HepG2 (cell line): ENCODE results near the gene EMILIN1. TPM values are rescaled to one million over a fixed set of nuclear protein-coding genes. Genes with fewer than 3 reads are reported as not detected.

Source experiments
- ATF2 ChIP-seq: sonication (generic); formaldehyde crosslinking; IDR thresholded peaks from 2 replicates; pipeline ENCODE4 v1.4.0; 2020; ENCODE audit warnings: missing genetic modification reagents
- FOXO4 ChIP-seq: sonication (generic); formaldehyde crosslinking; conservative IDR thresholded peaks from 2 replicates; pipeline ENCODE4 v1.8.1; 2023; ENCODE audit warnings: missing genetic modification reagents
- JARID2 ChIP-seq: sonication (generic); formaldehyde crosslinking; IDR thresholded peaks from 2 replicates; pipeline ENCODE4 v1.8.1; 2023; ENCODE audit warnings: missing genetic modification reagents, inconsistent platforms; ENCODE audit not compliant: insufficient replicate concordance
- MED8 ChIP-seq: sonication (generic); formaldehyde crosslinking; IDR thresholded peaks from 2 replicates; pipeline ENCODE4 v1.8.1; 2023; ENCODE audit warnings: mild to moderate bottlenecking, missing genetic modification reagents; ENCODE audit not compliant: insufficient replicate concordance
- MLXIP ChIP-seq: sonication (generic); formaldehyde crosslinking; IDR thresholded peaks from 2 replicates; pipeline ENCODE4 v1.9.0; 2021; ENCODE audit warnings: missing genetic modification reagents, borderline replicate concordance
- SOX5 ChIP-seq: IDR thresholded peaks from 2 replicates; pipeline ENCODE4 v1.6.1; 2016; ENCODE audit warnings: borderline replicate concordance
- TBL1XR1 ChIP-seq: fragments of 150-350 bp; IDR thresholded peaks from 2 replicates; pipeline ENCODE4 v1.6.1; 2014; ENCODE audit warnings: borderline replicate concordance, low read length; ENCODE audit not compliant: partially characterized antibody
- THAP7 ChIP-seq: sonication (generic); formaldehyde crosslinking; IDR thresholded peaks from 2 replicates; pipeline ENCODE4 v1.8.1; 2023; ENCODE audit warnings: mild to moderate bottlenecking, missing genetic modification reagents
- ZBTB26 ChIP-seq: IDR thresholded peaks from 2 replicates; pipeline ENCODE4 v1.6.1; 2016; ENCODE audit warnings: missing compliant biosample characterization, missing genetic modification reagents, borderline replicate concordance
- ZGPAT ChIP-seq: IDR thresholded peaks from 2 replicates; pipeline ENCODE4 v1.6.1; 2016; ENCODE audit warnings: mild to moderate bottlenecking
- ZNF383 ChIP-seq: sonication (generic); formaldehyde crosslinking; IDR thresholded peaks from 2 replicates; pipeline ENCODE4 v1.4.0; 2020; ENCODE audit warnings: missing genetic modification reagents, mild to moderate bottlenecking, borderline replicate concordance
- ZNF44 ChIP-seq: sonication (generic); formaldehyde crosslinking; IDR thresholded peaks from 2 replicates; pipeline ENCODE4 v1.5.1; 2020; ENCODE audit warnings: mild to moderate bottlenecking, missing genetic modification reagents
- ZNF572 ChIP-seq: sonication (generic); formaldehyde crosslinking; IDR thresholded peaks from 2 replicates; pipeline ENCODE4 v1.5.1; 2020; ENCODE audit warnings: mild to moderate bottlenecking, missing genetic modification reagents
- ZNF713 ChIP-seq: sonication (generic); formaldehyde crosslinking; IDR thresholded peaks from 2 replicates; pipeline ENCODE4 v1.4.0; 2020; ENCODE audit warnings: mild to moderate bottlenecking, missing genetic modification reagents
- ZSCAN12 ChIP-seq: sonication (generic); formaldehyde crosslinking; IDR thresholded peaks from 2 replicates; pipeline ENCODE4 v1.9.0; 2021; ENCODE audit warnings: mild to moderate bottlenecking, missing genetic modification reagents
- polyA plus RNA-seq, 8 experiments: library from polyadenylated mRNA; depleted of rRNA in 3 of 8; stranded (reverse) in 7 of 8; unstranded in 1 of 8; fragments of >200 nt; fragmentation: Illumina TruSeq in 4 of 8; extraction: Trizol in 4 of 8; gene quantifications; 2 replicates each; pipeline versions ENCODE4 v1.2.1 to v1.2.3, GENCODE V29; 2011 to 2016; ENCODE audit warnings: low read depth in 4 of 8, missing spikeins in 1 of 8, mixed read lengths in 1 of 8; ENCODE audit not compliant: insufficient read depth in 1 of 8
- total RNA-seq, 5 experiments: library from RNA; depleted of rRNA; stranded (reverse); fragments of >200 nt; fragmentation: Illumina TruSeq; extraction: Trizol; gene quantifications; 2 replicates each; pipeline ENCODE4 v1.2.3, GENCODE V29; 2016; ENCODE audit warnings: low read depth in 1 of 5
- TF ChIP-seq, protein P1 (sequence below): sonication (generic); formaldehyde crosslinking; IDR thresholded peaks from 2 replicates; pipeline ENCODE4 v1.5.0; 2020; ENCODE audit warnings: missing genetic modification reagents
- TF ChIP-seq, protein P2 (sequence below): sonication (generic); formaldehyde crosslinking; IDR thresholded peaks from 2 replicates; pipeline ENCODE4 v1.4.0; 2020; ENCODE audit warnings: missing genetic modification reagents

The EMILIN1 gene
- total and polyA plus RNA-seq, 2 of the 13 experiments (the other 11 are each of a cell fraction or from before 2014, with no cell fraction given): 8.1 to 9.7 TPM

DNA sequence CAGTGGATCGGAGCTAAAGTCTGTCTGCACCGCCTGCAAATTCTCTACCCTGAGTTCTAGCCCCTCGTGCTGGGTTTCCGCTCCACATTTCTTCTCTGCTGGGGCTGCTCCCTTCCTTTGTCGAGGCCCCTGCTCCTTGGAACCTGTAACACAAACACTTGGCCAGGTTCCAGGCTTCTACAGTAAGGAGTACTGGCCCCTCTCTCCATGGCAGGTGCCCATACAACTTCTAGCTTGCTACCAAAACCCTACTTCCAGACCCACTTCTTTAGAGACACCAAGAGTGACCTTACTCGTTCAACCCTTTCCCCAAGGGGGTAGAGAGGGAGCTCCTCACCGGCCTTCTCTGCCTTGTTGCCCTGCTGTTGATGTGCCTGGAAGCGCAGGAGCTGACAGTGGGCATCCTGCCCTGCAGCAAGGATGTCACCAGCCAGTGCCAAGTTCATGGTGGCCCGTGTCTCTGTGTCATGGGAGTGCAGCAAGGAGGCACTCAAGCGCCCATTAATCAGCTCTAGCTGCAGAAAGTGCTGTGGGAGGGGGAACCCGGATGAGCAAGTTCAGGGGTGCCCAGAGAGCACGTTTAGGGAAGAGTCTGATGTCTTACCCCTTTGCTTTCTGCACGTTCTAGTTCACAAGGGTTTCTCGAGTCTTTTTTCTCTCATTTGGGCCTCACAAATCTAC lies 54.9 kb downstream of the EMILIN1 start (continued):
- TF ChIP-seq ATF2 (CRISPR knock-in tag) (no peak), FOXO4 (CRISPR knock-in tag) (0 out of 2 replicates have a peak, but pooled peaks have one; percentile 29), ZNF713 (no peak), ZNF44 (no peak), TBL1XR1 (no peak), JARID2 (CRISPR knock-in tag) (no peak), MED8 (CRISPR knock-in tag) (no peak), ZNF572 (CRISPR knock-in tag) (no peak), THAP7 (no peak), MLXIP (CRISPR knock-in tag) (no peak), ZBTB26 (CRISPR knock-in tag) (no peak), SOX5 (no peak), ZSCAN12 (CRISPR knock-in tag) (no peak), ZNF383 (no peak), ZGPAT (CRISPR knock-in tag) (no peak)
- TF ChIP-seq, protein P1, sequence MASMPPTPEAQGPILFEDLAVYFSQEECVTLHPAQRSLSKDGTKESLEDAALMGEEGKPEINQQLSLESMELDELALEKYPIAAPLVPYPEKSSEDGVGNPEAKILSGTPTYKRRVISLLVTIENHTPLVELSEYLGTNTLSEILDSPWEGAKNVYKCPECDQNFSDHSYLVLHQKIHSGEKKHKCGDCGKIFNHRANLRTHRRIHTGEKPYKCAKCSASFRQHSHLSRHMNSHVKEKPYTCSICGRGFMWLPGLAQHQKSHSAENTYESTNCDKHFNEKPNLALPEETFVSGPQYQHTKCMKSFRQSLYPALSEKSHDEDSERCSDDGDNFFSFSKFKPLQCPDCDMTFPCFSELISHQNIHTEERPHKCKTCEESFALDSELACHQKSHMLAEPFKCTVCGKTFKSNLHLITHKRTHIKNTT (CRISPR knock-in tag): no peak
- TF ChIP-seq, protein P2, sequence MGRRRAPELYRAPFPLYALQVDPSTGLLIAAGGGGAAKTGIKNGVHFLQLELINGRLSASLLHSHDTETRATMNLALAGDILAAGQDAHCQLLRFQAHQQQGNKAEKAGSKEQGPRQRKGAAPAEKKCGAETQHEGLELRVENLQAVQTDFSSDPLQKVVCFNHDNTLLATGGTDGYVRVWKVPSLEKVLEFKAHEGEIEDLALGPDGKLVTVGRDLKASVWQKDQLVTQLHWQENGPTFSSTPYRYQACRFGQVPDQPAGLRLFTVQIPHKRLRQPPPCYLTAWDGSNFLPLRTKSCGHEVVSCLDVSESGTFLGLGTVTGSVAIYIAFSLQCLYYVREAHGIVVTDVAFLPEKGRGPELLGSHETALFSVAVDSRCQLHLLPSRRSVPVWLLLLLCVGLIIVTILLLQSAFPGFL (CRISPR knock-in tag): no peak
